Astrocyte of the cerebellum (primary cell): Measurements from ENCODE around the gene UBE3B.

ENCODE experiments used
- DNase-seq: peaks from one replicate; pipeline ENCODE4 v3.0.0-alpha.2; 2011; ENCODE audit warnings: low read depth
- H3K4me3 ChIP-seq: 2 replicates; pipeline ENCODE4 v1.5.1; 2011; ENCODE audit warnings: mild to moderate bottlenecking, low read depth, low read length, moderate library complexity
- CTCF ChIP-seq: IDR thresholded peaks from 2 replicates; pipeline ENCODE4 v1.5.1; 2012; ENCODE audit warnings: low read length, low read depth, moderate library complexity, mild to moderate bottlenecking; ENCODE audit errors: missing control alignments
- in situ Hi-C: cut with HindIII; loops from 2 replicates; pipeline ENCODE4 v1.10.0; 2017; ENCODE audit warnings: low sequenced_read_pairs

Gene UBE3B

GRCh38 chr12:109529691-109530640, 52.5 kb downstream of the UBE3B start:
- in situ Hi-C loops = loop anchor here (25.0 kb wide), 1 partner anchor 257 kb away; no protein-coding TSS in a partner anchor
- TF ChIP-seq CTCF = no peak
- no peak overlapping the region for H3K4me3 ChIP-seq
- DNase-seq = no peak

- no peak for TF ChIP-seq CTCF
- H3K4me3 ChIP-seq = no peak overlapping the region
- in situ Hi-C loops = loop anchor here (25.0 kb wide), 1 partner anchor 256 kb away; no protein-coding TSS in a partner anchor
- no peak for DNase-seq
Observed at GRCh38 chr12:109531411-109531810, 54.0 kb downstream of the UBE3B start.

GRCh38 chr12:109532721-109533486, 55.5 kb downstream of the UBE3B start:
- no peak overlapping the region for H3K4me3 ChIP-seq
- DNase-seq = no peak
- TF ChIP-seq CTCF = no peak
- in situ Hi-C loops = loop anchor here (25.0 kb wide), 1 partner anchor 254 kb away; no protein-coding TSS in a partner anchor

- no peak for TF ChIP-seq CTCF
- in situ Hi-C loops = loop anchor here (25.0 kb wide), 1 partner anchor 254 kb away; no protein-coding TSS in a partner anchor
- H3K4me3 ChIP-seq = no peak overlapping the region
- DNase-seq = no peak
Observed at GRCh38 chr12:109533487-109533740, 56.0 kb downstream of the UBE3B start.

GRCh38 chr12:109534456-109534855, 57.0 kb downstream of the UBE3B start:
- H3K4me3 ChIP-seq = no peak overlapping the region
- no peak for DNase-seq
- no peak for TF ChIP-seq CTCF
- in situ Hi-C loops = loop anchor here (25.0 kb wide), 1 partner anchor 253 kb away; no protein-coding TSS in a partner anchor

GRCh38 chr12:109535231-109535862, 57.9 kb downstream of the UBE3B start:
- H3K4me3 ChIP-seq = no peak overlapping the region
- DNase-seq = no peak
- in situ Hi-C loops = loop anchor here (25.0 kb wide), 1 partner anchor 252 kb away; no protein-coding TSS in a partner anchor
- no peak for TF ChIP-seq CTCF
